Activated gamma-delta T cell treated with anti-CD3 and anti-CD28 coated beads, Interleukin-2, amount 50 U/mL, for 16 hours (primary cell): ENCODE measurements around the gene MAPRE2.
"Not testable (repeated sequence)": the region's sequence is repeated elsewhere in the genome, so short reads cannot be mapped to it uniquely, and the experiment has no call there.

Experiments used
- DNase-seq: peaks from one replicate; pipeline ENCODE4 v3.0.0-alpha.2; 2020; ENCODE audit warnings: low read depth

The MAPRE2 gene

DNA sequence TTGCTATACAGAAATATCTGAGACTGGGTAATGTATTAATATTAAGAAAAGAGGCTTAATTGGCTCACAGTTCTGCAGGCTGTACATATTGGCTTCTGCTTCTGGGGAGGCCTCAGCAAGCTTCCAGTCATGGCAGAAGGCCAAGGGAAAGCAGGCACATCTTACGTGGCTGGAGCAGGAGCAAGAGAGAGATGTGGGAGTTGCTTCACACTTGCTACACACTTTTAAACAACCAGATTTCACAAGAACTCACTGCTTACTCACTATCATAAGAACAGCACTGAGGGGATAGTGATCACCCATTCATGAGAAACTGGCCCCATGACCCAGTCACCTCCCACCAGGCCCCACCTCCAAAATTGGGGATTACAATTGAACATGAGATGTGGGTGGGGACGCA, 50.6 kb downstream of the MAPRE2 start:
- DNase-seq = no peak

DNA sequence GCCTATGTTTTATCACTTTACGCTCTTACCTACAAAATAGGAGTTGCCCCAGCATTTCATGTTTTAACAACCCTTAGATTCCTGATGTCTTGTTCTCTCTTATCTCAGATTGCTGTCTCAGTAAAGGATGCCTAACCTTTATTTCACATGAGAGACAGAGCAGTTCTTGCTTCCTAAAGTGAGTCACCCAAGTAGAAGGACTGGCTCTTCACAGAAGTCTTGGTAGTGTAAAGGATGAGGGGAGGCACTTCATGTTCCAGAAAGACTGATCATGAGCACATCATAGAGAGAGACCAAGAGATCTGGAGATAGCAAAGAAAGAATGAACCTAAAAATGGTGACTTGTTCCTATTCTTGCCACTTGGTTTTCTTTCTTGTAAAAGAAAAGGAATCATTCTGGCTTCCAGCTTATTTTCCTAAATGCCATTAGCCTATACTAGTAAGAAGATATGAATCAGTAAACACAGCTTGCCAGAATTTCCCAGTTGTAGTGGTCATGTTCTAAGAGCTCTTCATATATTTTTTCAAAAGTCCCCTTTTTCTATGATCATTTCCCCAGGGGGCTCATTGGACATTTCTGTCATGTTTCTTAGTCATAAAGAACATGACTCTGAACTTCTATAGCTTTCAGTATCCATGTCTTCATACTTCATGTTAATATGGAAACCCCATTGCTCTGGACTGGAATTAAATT, 54.9 kb downstream of the MAPRE2 start:
- no peak for DNase-seq

DNA sequence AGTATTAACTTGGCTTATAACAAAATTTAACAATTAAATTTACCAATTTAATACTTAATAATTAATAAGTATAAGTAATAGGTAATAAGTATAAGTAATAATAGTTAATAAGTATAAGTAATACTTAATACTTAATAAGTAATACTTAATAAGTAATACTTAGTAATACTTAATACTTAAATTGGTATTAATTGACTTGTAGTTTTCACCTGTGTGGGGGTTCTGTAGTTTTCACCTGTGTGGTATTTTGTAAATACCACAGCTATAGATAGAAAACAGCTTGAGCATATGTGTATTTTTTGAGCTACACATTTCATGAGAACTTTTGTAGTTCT, 55.4 kb downstream of the MAPRE2 start:
- DNase-seq = no peak

DNA sequence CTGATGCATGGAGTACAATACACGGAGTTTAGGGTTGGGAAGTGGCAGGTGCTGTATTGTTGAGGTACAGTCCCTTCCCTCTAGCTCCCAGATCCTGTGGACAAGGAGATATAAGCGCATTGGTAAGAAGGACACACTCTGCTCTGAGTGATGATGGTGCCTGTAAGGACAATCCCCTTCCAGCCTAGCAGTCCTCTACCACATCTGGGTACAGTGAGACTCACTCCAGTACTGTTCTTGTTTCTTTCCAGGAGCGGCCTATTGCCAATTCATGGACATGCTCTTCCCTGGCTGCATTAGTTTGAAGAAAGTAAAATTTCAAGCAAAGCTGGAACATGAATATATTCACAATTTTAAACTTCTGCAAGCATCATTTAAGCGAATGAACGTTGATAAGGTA, 56.0 kb downstream of the MAPRE2 start:
- DNase-seq = no peak

DNA sequence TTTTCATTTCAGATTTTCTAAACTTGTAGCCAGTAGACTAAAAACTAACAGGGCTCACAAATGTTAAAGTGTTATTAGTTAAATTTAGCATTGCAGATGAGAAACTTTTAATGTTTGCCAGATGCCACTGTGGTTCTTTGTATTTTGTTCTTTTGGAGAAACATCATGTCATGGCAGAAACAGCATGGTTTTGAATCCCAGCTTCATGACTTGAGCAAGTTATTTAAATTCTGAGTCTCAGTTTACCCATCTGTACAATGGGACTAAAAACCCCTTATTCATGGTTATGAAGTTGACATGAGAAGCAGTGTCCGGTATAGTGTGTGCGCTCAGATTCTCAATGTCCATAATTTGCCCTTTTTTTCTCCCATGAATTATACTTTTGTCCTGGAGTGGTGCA, 56.5 kb downstream of the MAPRE2 start:
- no peak for DNase-seq

DNA sequence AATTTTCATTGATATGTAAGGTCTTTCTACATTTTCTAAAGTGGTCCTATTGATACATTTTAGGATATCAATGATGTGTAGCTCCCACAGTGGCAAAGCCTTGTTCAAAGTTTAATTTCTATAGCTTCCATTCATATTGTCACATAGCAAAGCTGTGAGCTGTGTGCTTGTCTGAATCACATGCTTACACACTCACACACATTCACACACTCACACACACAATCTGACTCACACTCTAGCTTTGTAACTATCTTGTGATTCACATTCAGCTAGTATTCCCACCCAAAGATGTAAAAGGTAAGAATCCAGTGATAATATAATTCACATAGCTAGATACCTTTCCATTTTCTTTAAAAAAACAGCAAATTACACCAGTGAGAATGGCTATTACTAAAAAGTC, 58.7 kb downstream of the MAPRE2 start:
- no peak for DNase-seq

DNA sequence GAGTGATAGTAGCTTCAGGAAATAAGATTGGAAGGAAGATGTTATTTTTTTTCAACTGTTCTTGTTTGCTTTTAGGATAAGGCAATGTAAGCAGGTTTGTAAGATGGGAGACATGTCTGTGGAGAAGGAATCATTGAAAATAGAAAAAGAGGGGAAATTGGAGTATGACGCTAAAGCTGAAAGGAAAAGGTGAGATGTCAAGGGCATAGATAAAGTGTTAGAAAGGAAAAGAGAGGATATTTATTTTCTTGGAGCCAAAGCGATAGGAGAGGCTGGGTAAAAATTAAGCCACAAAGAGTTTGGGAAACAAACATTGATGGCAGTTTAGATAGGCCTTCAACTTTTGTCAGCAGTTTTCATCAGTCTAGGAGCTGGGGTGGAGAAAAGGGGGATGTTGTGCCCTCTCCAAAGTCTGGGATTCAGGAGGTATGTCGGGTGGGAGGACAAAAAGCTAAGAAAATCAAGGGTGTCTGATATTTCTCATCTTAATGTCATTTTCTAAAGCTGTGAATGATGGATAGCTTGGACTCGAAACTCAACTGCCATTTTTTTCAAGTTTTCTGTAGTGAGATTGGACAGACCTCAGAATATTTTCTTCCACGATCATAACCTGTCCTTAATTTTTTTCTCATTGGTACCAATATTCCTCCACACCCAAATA, 63.3 kb downstream of the MAPRE2 start:
- DNase-seq = no peak

DNA sequence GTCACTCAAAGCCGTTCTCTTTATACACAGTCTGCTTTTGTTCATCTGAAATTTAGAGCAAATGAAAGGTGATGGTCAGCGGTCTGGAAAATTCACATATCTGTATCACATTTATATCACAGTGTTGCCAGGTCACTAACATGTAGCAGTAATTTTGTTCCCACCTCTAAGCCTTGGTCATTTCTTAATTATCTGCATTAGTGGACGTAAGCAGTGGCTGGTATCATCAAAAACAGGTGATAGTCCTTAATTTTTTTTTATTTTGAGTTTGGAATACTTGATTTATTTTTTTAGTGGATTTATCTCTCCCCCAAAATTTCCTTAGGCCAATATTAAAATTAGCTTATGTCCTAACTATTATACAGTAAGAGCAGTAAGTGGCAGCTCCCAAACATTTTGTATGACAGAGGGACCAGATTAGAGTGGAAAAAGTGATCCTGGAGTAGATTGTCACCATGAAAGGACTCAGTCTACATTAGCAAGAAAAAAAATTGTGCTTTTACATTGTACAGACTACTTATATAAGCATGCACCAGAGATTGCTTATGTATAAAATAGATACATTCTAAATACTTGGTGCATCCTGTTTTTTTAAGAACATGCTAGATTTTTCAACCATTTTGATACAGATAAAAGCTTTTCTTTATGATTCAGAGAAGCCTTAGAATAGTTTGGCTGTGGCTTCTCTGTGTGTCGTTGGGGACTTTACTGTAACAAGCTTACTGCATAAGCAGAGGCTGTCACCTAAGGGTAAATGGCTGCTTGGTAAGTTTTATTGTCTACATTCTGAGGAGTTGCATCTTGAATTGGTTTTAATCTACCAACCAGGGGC, 65.0 kb downstream of the MAPRE2 start:
- DNase-seq = no peak

DNA sequence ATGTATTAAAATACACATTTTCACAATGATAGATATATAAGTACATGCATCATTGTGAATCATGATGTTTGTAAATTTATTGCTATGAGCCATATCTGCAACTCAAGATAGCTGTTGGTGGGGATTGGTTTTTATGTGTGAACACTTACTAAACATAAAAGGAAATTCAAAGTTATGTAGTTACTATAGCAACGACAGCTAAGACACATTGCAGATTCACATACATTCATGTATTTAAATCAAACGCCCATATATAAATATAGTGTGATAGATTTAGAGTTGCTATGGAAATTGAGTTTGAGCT, 65.6 kb downstream of the MAPRE2 start:
- no peak for DNase-seq

DNA sequence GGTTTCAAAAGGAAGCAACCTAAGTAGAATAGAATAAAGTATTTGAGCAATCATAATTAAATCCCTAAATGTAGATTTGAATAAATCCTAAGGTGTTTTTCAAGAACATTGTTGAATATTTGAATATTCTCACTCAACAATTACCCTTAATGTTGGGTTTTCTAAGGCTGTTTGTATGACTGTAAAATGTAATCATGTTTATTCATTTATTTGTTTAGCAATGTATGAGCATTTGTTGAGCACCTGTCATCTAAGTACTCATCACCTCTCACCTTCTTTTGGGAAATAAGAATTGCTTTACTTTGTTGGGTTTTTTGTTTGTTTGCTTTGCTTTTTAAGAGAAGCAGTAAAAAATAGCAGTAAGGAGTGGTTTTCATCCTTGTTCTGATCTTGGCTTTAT, 66.0 kb downstream of the MAPRE2 start:
- no peak for DNase-seq

DNA sequence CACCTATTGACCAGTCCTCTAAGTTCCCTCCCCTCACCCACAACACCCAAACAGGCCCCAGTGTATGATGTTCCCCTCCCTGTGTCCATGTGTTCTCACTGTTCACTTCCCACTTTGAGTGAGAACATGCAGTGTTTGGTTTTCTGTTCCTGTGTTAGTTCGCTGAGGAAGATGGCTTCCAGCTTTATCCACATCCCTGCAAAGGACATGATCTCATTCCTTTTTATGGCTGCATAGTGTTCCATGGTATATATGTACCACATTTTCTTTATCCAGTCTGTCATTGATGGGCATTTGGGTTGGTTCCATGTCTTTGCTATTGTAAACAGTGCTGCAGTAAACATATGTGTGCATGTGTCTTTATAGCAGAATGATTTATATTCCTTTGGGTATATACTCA, 66.9 kb downstream of the MAPRE2 start:
- not testable (repeated sequence) for DNase-seq

DNA sequence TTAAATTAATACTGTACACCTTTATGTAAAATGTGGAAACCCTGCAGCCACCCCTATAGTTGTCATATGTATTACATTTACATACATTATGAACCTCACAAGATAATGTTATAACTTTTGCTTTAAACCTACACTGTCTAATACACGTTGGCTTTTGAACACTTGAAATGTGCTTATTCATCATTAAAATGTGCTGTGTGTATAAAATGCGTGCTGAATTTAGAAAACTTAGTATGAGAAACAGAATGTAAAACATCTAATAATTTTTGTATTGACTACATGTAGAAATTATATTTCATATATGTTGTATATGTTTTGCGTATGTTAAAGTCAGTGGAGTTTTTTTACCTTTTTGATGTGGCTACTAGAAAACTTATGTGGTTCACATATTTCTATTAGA, 68.8 kb downstream of the MAPRE2 start:
- DNase-seq = no peak

DNA sequence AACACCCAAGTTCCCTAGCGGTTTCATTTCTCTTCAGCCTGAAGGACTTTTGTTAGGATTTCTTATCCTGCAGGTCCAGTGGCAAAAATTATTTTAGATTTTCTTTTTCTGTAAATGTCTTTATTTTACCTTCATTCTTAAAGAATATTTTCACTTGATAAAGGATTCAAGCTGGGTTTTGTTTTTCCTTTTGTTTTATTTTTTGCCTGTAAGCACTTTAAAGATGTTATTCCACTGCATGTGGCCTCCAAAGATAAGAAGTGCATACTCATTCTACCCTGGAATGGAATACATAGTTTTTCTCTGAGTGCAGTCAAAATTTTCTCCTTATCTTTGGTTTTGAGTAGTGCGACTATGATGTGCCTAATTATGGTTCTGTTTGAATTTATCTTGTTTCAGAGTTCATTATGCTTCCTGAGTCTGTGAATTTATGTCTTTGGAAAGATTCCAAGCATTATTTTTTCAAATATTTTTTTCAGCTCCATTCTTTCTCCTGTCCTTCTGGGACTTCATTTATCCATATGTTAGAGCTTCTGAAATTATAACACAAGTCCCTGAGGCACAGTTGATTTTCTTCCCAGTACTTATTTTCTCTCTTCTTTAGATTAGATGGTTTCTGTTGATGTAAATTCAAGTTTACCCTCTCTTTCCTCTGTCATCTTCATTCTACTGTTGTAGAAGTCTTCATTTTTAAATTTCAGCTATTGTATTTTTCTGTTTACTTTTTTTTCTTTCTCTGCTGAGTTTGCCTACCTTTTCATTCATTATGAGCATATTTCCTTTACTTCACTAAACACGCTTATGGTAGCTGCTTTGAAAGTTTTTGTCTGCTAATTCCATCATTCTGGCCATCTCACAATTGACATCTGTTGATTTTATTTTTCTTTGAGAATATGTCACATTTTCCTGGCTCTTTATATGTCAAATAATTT, 69.6 kb downstream of the MAPRE2 start:
- DNase-seq = no peak

DNA sequence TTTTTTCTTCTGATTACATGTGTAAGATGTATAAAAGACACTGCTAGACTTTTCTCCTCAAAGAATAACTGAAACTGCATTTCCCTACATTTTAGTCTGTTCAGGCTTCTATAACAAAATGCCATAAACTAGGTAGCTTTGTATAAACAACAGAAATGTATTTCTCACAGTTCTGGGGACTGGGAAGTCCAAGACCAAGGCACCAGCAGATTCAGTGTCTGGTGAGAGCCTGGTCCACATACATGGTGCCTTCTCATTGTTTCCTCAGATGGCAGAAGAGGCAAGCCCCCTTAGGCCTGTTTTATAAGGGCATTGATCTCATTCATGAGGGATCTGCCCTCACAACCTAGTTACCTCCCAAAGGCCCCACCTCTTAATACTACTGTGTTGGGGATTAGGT, 71.5 kb downstream of the MAPRE2 start:
- DNase-seq = no peak

DNA sequence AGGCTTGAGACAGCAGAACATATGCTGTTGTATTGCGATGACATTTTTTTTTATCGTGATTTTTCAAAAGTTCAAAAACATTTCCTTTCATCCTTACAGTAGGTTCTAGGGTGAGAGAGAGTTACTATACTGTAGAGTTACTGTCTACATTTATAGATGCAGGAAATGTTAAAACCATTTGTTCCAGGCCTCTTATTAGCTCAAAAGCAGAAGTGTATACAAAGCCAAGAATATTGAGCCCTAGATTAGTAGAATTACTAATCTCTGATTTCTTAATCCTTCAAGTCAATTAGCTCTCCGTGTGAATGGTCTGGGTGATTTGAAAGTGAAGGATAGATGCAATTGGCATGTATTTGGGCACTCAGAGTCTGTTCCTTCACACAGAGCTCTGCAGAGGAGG, 73.1 kb downstream of the MAPRE2 start:
- no peak for DNase-seq

DNA sequence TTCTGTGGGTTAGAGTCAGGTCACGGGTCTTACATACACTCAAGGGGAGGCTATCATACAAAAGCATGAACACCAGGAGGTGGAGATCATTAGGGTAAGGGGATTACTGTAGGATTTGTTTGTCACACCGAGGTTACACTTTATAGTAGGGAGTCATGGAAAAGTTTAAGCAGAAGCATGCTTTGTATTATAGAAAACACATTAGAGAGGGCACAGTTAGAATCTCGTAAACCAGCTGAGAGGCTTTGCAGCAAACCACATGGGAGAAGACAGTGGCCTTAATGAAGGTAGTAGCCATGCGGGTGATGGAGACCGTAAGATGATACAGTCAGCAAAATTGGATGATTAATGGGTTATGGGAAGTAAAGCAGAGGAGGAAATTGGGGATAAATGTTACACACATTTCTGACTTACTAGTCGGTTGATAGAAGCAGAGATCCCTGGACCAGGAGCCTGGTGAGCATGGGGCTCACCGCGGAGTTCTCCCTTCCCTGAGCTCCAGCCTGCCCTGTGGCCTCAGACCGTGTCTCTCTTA, 75.6 kb downstream of the MAPRE2 start:
- DNase-seq = no peak

DNA sequence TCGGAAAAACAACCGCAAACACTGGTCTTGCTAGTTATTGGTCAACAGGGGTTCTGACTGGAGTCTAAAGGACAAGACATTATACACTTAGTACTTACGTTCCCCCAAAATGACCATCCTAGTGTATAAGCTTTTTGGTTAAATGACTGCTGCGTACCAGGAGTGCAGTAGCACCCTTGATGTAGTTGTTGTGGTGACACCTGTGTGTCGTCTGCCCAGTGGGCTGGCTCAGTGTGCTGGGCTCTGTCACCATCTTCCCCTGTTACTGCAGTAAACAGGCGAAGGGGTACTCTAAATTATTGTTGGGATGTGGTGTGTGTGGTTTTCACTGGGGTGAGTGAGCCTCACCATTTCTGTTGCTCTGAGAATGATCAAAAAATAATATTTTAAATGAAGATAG, 76.2 kb downstream of the MAPRE2 start:
- DNase-seq = no peak

DNA sequence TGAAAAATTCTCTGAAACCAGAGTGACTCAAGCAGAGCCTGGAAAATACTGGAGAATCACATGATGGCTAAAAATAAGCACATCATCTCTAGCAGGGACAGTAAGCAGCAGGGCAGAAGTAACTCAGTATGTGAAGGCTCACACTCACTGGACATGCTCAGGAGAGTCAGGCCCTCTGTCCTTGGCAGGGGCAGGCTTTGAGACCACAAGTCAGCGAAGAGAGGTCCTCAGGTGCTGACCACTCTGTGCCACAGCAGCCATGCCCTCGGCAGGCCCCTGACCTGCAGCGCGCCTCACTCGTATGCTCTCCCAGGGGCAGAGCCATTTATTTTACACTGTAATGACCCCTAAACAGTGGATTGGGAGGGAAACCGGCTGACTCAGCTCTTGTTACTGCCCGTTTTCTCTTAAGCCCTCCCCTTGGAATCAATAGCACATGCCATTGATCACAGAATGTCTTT, 76.8 kb downstream of the MAPRE2 start:
- DNase-seq = no peak

DNA sequence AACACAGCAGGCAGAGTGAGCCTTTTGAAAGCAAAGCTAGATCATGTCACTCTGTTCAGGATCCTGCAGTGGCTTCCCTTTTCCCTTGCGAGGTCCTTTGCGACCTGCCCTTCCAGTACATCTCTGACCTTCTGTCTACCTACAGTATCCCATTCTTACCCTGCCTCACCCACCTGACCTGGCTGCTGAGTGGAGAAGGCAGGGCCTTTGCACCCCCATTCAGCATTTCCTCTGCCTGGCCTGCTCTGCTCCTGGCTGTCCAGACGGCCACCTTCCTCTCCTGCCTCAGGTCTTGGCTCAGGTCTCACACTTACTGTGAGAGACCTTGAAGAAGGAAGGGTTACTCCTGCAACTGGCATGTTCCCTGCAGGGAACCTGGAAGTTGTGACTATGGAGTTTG, 77.4 kb downstream of the MAPRE2 start:
- DNase-seq = no peak

DNA sequence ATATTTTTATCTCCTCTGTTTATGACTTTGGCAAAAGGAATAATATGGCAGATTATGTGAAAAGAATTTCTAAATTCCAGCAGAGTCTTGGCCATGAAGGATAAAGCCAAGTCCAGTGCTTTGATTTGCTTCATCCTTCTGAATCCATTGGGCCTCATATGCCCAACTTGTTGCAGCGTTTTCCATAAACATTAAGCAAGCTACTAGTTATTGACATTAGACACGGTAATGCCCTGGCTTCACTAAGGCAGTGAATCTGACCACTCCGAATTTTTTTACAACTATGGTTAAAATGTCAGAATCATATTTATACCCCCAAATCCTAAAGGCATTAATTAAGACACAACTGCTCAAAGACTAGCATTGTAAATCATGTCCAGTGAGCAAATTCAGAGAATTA, 79.8 kb downstream of the MAPRE2 start:
- DNase-seq = no peak

DNA sequence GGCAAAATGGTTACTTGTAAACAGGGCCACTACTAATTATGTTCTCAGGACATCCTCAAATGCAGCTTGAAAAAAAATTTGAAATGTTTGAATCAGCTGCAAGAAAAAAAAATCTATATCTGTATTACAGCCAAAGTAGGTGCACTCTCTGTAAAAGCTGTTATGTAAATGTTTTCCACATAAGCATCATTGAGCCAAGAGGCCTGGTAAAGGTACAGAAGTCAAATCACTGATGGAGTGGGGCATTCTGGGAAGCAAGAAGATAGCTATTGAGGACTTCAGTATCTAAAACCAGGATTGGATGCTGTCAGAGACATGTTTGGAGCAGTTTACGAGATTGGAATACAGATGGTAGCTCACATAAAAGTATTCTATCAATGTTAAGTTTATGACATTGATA, 80.3 kb downstream of the MAPRE2 start:
- no peak for DNase-seq

DNA sequence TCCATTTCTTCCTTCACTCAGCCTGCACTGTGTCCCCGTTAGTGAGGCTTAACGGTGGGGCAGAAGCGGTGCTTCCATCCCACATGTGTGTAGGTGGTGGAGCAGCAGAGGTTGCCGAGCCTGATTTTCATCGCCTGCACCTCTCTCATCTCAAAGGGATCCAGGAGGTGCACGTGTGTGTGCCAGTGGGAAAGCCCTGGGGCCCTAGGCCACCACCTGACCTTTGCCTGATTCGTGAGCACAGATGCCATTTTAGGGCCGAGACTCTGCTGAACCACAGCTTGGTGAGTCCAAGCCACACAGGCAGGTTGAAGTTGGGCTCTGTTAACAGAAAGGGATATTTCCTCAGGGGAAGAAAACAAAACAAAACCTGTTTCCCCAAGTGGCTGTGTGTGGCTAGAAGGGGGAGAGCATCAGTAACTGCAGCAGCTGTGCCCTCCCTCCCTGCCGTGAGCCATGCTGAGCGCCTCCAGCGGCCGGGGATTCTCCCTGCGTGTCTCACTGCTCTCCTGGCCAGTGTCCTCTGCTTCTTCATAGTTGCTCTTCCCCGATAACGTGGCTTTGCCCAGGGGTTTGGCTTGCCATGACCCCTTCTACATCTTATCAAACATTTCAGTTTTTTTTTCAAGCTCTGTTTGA, 81.5 kb downstream of the MAPRE2 start:
- DNase-seq = no peak
